Immature natural killer cell (primary cell): ENCODE data around the gene LARP4B. TPM values are rescaled to one million over a fixed set of nuclear protein-coding genes. Genes with fewer than 3 reads are reported as not detected.

ENCODE experiments used
- DNase-seq, 3 donors: peaks; one replicate each; pipeline ENCODE4 v3.0.0; 2022; ENCODE audit warnings: mixed read lengths in 1 of 3
- H3K27ac Mint-ChIP-seq, 6 donors: one replicate each; pipeline ENCODE4 v1.8.0; 2020; ENCODE audit warnings: mixed read lengths in 6 of 6, mild to moderate bottlenecking in 5 of 6, inconsistent platforms in 4 of 6, moderate library complexity in 3 of 6
- H3K27me3 Mint-ChIP-seq, 3 donors: one replicate each; pipeline ENCODE4 v1.8.0; 2020 to 2021; ENCODE audit warnings: low read depth in 3 of 3, mild to moderate bottlenecking in 3 of 3, mixed read lengths in 3 of 3, moderate library complexity in 3 of 3, inconsistent platforms in 1 of 3
- H3K36me3 Mint-ChIP-seq, 3 donors: one replicate each; pipeline ENCODE4 v1.8.0; 2020; ENCODE audit warnings: mixed read lengths in 3 of 3, inconsistent platforms in 2 of 3, mild to moderate bottlenecking in 2 of 3
- H3K4me1 Mint-ChIP-seq, 2 donors: one replicate each; pipeline ENCODE4 v1.8.0; 2020; ENCODE audit warnings: inconsistent platforms in 2 of 2, mild to moderate bottlenecking in 2 of 2, mixed read lengths in 2 of 2, moderate library complexity in 1 of 2
- H3K4me3 Mint-ChIP-seq, 5 donors: one replicate each; pipeline ENCODE4 v1.8.0; 2020; ENCODE audit warnings: mild to moderate bottlenecking in 5 of 5, mixed read lengths in 5 of 5, inconsistent platforms in 3 of 5, moderate library complexity in 3 of 5
- H3K9me3 Mint-ChIP-seq, 6 donors: one replicate each; pipeline ENCODE4 v1.8.0; 2020; ENCODE audit warnings: mild to moderate bottlenecking in 6 of 6, mixed read lengths in 6 of 6, inconsistent platforms in 4 of 6, moderate library complexity in 3 of 6
- polyA plus RNA-seq, 3 donors: library from polyadenylated mRNA; unstranded; fragments of 300-500 nt; fragmentation: Illumina TruSeq; gene quantifications; one replicate each; pipeline ENCODE4 v1.2.3, GENCODE V29; 2021

The LARP4B gene
- polyA plus RNA-seq, 3 donors from 2014 or later, result 4.7 to 35.8 (median 13.3) TPM

- Mint-ChIP-seq H3K9me3 (no peaks in the 10 kb centered on the region), H3K4me1 (peaks cover 35 to 74% of the 10 kb centered on the region in 2 donors), H3K36me3 (no peaks in the 10 kb centered on the region), H3K4me3 (no peak overlapping the region), H3K27me3 (peaks cover 0 to 1% (median 0%) of the 10 kb centered on the region in 3 donors), H3K27ac (no peak overlapping the region)
- DNase-seq, result no peak
Observed at GRCh38 chr10:898141-898540, 33.4 kb downstream of the LARP4B start.

DNA sequence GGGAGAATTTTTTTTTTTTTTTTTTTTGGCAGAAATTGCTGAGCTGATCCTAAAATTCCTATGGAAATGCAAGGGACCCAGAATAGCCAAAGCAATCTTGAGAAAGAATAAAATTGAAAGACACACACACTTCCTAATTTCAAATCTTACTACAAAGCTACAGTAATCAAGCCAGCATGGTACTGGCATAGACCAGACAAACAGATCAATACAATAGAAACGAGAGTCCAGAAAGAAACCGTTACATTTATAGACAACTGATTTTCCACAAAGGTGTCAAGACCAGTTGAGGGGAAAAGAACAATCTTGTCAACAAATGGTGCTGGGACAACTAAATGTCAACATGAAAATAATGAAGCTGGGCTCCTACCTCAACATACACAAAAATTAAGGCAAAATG is 34.5 kb downstream of the LARP4B start:
- Mint-ChIP-seq H3K4me1 (peaks cover 32 to 72% of the 10 kb centered on the region in 2 donors), H3K4me3 (no peak overlapping the region), H3K27ac (no peak overlapping the region), H3K36me3 (no peaks in the 10 kb centered on the region), H3K9me3 (no peaks in the 10 kb centered on the region), H3K27me3 (peaks cover 0 to 1% (median 0%) of the 10 kb centered on the region in 3 donors)
- no peak for DNase-seq

DNA sequence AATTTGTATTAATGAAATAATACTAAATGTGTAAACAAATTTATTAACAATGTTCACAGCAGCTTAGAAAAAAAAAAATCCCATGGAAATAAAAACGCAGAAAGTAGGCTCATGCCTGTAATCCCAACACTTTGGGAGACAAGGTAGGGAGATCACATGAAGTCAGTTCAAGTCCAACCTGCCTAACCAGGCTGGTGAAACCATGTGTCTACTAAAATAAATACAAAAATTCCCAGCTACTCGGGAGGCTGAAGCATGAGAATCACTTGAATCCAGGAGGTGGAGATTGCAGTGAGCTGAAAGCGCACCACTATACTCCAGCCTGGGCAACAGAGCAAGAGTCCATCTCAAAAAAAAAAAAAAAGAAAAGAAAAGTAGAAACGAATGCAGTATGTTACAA is 36.2 kb downstream of the LARP4B start:
- DNase-seq, result no peak
- Mint-ChIP-seq H3K27me3 (peaks cover 0 to 1% (median 0%) of the 10 kb centered on the region in 3 donors), H3K27ac (no peak overlapping the region), H3K9me3 (no peaks in the 10 kb centered on the region), H3K4me1 (peaks cover 32 to 76% of the 10 kb centered on the region in 2 donors), H3K4me3 (no peak overlapping the region), H3K36me3 (no peaks in the 10 kb centered on the region)

- H3K4me1 Mint-ChIP-seq, result peaks cover 8 to 28% of the 10 kb centered on the region in 2 donors
- no peak for DNase-seq
- no peaks in the 10 kb centered on the region for H3K9me3 Mint-ChIP-seq
- no peak overlapping the region for H3K4me3 Mint-ChIP-seq
- peaks cover 10 to 24% (median 15%) of the 10 kb centered on the region in 3 donors for H3K36me3 Mint-ChIP-seq
- peak overlapping the region in 2 of 6 donors; percentile 1 to 23 for H3K27ac Mint-ChIP-seq
- peaks cover 0 to 1% (median 0%) of the 10 kb centered on the region in 3 donors for H3K27me3 Mint-ChIP-seq
Observed at GRCh38 chr10:878895-879294, 52.6 kb downstream of the LARP4B start.

- no peaks in the 10 kb centered on the region for H3K9me3 Mint-ChIP-seq
- no peak overlapping the region for H3K4me3 Mint-ChIP-seq
- no peak overlapping the region for H3K27ac Mint-ChIP-seq
- H3K36me3 Mint-ChIP-seq, result peaks cover 10 to 24% (median 15%) of the 10 kb centered on the region in 3 donors
- peaks cover 0 to 1% (median 0%) of the 10 kb centered on the region in 3 donors for H3K27me3 Mint-ChIP-seq
- H3K4me1 Mint-ChIP-seq, result peaks cover 8 to 29% of the 10 kb centered on the region in 2 donors
- DNase-seq, result no peak
Observed at GRCh38 chr10:878333-878759, 53.2 kb downstream of the LARP4B start.

- Mint-ChIP-seq H3K36me3 (peaks cover 6 to 23% (median 8%) of the 10 kb centered on the region in 3 donors), H3K9me3 (no peaks in the 10 kb centered on the region), H3K4me1 (peaks cover 16 to 46% of the 10 kb centered on the region in 2 donors), H3K27ac (no peak overlapping the region), H3K4me3 (no peak overlapping the region), H3K27me3 (peaks cover 0 to 1% (median 0%) of the 10 kb centered on the region in 3 donors)
- no peak for DNase-seq
Observed at GRCh38 chr10:876438-876837, 55.1 kb downstream of the LARP4B start.

DNA sequence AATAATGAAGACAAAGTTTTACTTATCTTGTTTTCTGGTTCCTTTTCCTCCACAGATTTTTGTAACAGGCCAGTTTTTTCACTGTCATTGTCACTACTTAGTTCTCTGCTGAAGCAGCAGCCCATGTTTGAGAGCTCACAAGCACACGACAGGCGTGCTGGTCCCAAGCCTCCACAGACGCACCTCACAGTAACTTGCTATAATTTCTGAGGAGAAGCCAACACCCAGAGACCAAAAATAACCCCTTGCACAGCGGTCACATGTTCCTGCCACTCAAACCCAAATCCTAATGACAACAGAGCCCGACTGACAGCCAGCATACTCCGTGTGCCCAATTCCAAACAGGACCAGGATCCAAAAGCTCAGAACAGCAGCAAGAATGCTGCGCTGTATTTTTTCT is 58.5 kb downstream of the LARP4B start:
- Mint-ChIP-seq H3K36me3 (peaks cover 6 to 13% (median 9%) of the 10 kb centered on the region in 3 donors), H3K27ac (no peak overlapping the region), H3K27me3 (peaks cover 0 to 1% (median 0%) of the 10 kb centered on the region in 3 donors), H3K4me1 (peaks cover 28 to 67% of the 10 kb centered on the region in 2 donors), H3K4me3 (no peak overlapping the region), H3K9me3 (no peaks in the 10 kb centered on the region)
- DNase-seq, result no peak

GRCh38 chr10:871951-872403 is 59.5 kb downstream of the LARP4B start:
- Mint-ChIP-seq H3K4me3 (no peak overlapping the region), H3K27me3 (peaks cover 0 to 1% (median 0%) of the 10 kb centered on the region in 3 donors), H3K4me1 (peaks cover 27 to 64% of the 10 kb centered on the region in 2 donors), H3K9me3 (no peaks in the 10 kb centered on the region), H3K36me3 (peaks cover 0 to 8% (median 3%) of the 10 kb centered on the region in 3 donors), H3K27ac (peak overlapping the region in 3 of 6 donors; percentile 8 to 75 (median 63))
- DNase-seq, result no peak

DNA sequence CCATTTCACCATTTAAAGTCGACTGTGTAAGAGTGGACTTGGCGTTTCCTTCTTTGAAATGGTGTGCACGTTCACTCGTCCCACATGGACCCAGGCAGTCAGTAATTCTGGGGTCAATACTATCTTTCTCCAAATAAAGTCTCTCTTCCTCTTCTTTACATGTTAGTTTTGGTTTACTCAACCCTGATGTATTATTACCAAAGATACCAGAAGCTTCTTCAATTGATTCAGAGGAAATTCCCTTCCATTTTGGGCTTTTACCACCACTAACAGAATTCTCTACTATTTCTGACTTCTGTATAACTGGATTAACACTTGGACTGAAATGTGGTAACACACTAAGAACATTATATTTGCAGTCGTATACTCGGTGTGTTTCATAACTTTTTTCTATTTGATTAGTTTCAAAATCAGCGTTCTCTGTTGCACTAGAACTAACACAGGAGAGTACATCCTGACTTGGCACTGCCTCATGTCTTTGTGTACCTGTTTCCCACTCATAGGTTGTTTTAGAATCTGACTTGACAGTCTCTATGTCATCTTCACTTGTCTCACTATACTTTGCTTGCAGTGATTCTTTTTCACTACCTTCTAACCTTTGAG is 60.8 kb downstream of the LARP4B start:
- Mint-ChIP-seq H3K36me3 (peaks cover 0 to 8% (median 3%) of the 10 kb centered on the region in 3 donors), H3K27ac (peak overlapping the region in 4 of 6 donors; percentile 0 to 75 (median 48)), H3K4me3 (no peak overlapping the region), H3K9me3 (no peaks in the 10 kb centered on the region), H3K27me3 (peaks cover 0 to 1% (median 0%) of the 10 kb centered on the region in 3 donors), H3K4me1 (peaks cover 30 to 71% of the 10 kb centered on the region in 2 donors)
- no peak for DNase-seq

GRCh38 chr10:869171-869570 is 62.3 kb downstream of the LARP4B start:
- H3K9me3 Mint-ChIP-seq, result no peaks in the 10 kb centered on the region
- no peak overlapping the region for H3K4me3 Mint-ChIP-seq
- DNase-seq, result no peak
- peaks cover 0 to 8% (median 3%) of the 10 kb centered on the region in 3 donors for H3K36me3 Mint-ChIP-seq
- peak overlapping the region in 2 of 6 donors; percentile 9 to 29 for H3K27ac Mint-ChIP-seq
- H3K4me1 Mint-ChIP-seq, result peaks cover 34 to 67% of the 10 kb centered on the region in 2 donors
- peaks cover 0 to 1% (median 0%) of the 10 kb centered on the region in 3 donors for H3K27me3 Mint-ChIP-seq

GRCh38 chr10:867807-868206 is 63.7 kb downstream of the LARP4B start:
- H3K27ac Mint-ChIP-seq, result no peak overlapping the region
- H3K4me1 Mint-ChIP-seq, result peaks cover 34 to 65% of the 10 kb centered on the region in 2 donors
- peaks cover 2 to 14% (median 5%) of the 10 kb centered on the region in 3 donors for H3K36me3 Mint-ChIP-seq
- H3K9me3 Mint-ChIP-seq, result no peaks in the 10 kb centered on the region
- H3K27me3 Mint-ChIP-seq, result peaks cover 0 to 4% (median 0%) of the 10 kb centered on the region in 3 donors
- no peak overlapping the region for H3K4me3 Mint-ChIP-seq
- DNase-seq, result no peak

DNA sequence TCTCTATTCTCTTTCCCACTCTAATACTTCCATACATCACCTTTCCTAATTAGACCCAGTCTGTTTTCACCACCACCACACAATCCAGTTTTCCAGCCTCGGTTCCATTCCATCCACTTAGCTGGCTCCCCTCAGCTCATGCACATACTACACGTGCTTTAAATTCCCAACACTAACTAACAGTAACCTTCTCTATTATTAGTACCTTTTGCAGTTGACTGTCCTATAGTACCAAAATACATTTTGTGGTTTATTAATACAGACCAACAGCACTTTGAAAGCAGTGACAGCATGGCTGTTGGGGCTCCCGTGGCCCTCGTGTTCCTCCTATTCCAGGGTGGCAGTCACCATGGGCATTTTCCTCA is 64.9 kb downstream of the LARP4B start:
- Mint-ChIP-seq H3K27me3 (peaks cover 0 to 5% (median 0%) of the 10 kb centered on the region in 3 donors), H3K4me1 (peaks cover 26 to 52% of the 10 kb centered on the region in 2 donors), H3K9me3 (no peaks in the 10 kb centered on the region), H3K36me3 (peaks cover 9 to 13% (median 12%) of the 10 kb centered on the region in 3 donors), H3K4me3 (no peak overlapping the region), H3K27ac (peak overlapping the region in 2 of 6 donors; percentile 56 to 74)
- DNase-seq, result no peak

DNA sequence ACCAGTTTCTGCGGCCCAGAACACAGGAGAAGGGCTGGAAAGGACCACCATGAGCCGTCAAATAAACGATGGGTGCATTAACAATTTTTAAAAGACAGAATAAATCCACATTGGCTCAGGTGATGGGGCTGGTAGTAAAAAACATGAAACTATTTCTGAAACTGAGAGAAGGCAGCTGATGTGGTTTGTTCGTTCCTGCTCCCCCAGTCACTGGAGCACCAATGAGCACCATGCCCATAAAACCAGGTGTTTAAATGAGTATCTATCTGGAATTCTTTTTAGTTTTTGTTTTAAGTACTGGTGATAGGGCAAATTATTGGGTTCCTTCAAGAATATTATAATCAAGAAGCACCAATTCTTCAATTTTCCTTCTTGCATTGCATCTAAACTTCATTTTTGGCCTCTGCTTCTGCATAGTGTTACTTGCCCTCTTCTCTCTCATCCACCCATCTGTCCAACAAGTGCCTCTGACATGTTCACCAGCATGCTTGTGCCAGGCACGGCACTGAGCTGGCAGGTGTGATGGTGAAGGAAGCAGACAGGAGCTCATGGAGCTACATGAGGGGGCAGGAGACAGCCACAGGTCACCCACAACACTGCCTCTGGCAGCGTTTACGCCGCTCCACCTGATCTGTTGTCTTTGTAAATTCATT is 65.5 kb downstream of the LARP4B start:
- Mint-ChIP-seq H3K4me3 (no peak overlapping the region), H3K9me3 (no peaks in the 10 kb centered on the region), H3K27me3 (peaks cover 0 to 5% (median 0%) of the 10 kb centered on the region in 3 donors), H3K36me3 (peaks cover 14 to 18% (median 17%) of the 10 kb centered on the region in 3 donors), H3K4me1 (peaks cover 21 to 47% of the 10 kb centered on the region in 2 donors), H3K27ac (peak overlapping the region in 1 of 6 donors; percentile 25)
- no peak for DNase-seq

- no peak for DNase-seq
- Mint-ChIP-seq H3K4me3 (no peak overlapping the region), H3K27me3 (peaks cover 0 to 5% (median 0%) of the 10 kb centered on the region in 3 donors), H3K4me1 (peaks cover 19 to 39% of the 10 kb centered on the region in 2 donors), H3K9me3 (no peaks in the 10 kb centered on the region), H3K36me3 (peaks cover 14 to 23% (median 15%) of the 10 kb centered on the region in 3 donors), H3K27ac (peak overlapping the region in 1 of 6 donors; percentile 25)
Observed at GRCh38 chr10:865257-865656, 66.2 kb downstream of the LARP4B start.
